Measurements from ENCODE around the gene ELK1. TPM values are rescaled to one million over a fixed set of nuclear protein-coding genes. Genes with fewer than 3 reads are reported as not detected.

Gene ELK1
- total and polyA plus RNA-seq, 10 of the 15 experiments (the other 5 are each of a cell fraction or from before 2014, with no cell fraction given) = 4.1 to 55.5 (median 32.9) TPM

- TF ChIP-seq MEF2B (IDR thresholded peaks at IDR 0.05; ENCODE audit: partially characterized antibody, poor library complexity, severe bottlenecking) = no peak
- no peak for TF ChIP-seq IKZF1 (conservative IDR thresholded peaks at IDR 0.05)
These were observed 11.8 kb upstream of the ELK1 start (continued) for GRCh38 chrX:47662144-47662657.

DNA sequence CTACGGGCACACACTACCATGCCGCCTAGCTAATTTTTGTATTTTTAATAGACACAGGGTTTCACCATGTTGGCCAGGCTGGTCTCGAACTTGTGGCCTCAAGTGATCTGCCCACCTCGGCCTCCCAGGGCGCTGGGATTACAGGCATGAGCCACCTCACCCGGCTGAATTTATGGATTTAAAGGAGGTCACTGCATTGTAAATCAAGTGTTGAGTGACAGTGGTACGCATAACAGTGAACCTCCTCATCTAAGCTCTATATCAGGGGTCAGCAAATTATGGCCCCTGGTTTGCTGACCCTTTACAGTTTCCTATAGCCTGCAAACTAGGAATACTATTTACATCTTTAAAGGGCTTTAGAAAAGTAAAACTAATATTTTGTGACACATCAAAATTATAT lies 11.2 kb upstream of the ELK1 start:
- SMC1A ChIA-PET (ENCODE audit: uncharacterized antibody, unreplicated experiment) = no interaction called here
- ATAC-seq (no peak), DNase-seq (ENCODE audit: low read depth, low spot score) (no peak), FAIRE-seq (no peak)
- H3K27ac ChIP-seq (ENCODE audit: control insufficient read depth, insufficient read depth) = no peak overlapping the region
- H3K36me3 ChIP-seq (ENCODE audit: control insufficient read depth in 2 of 2, insufficient read depth in 2 of 2, low read length in 1 of 2) = peaks cover 2 to 4% of the 10 kb centered on the region in 2 experiments; a peak in 3 of 4 replicates
- TF ChIP-seq ZNF24 (IDR thresholded peaks at IDR 0.05) = no peak
- TF ChIP-seq MTA3 (IDR thresholded peaks at IDR 0.05; ENCODE audit: borderline replicate concordance, low read length) = no peak
- TF ChIP-seq CBFB (IDR thresholded peaks at IDR 0.05; ENCODE audit: low read depth) = no peak
- TF ChIP-seq POU2F2 (IDR thresholded peaks at IDR 0.05; ENCODE audit: borderline replicate concordance, low read depth, low read length) = no peak
- TF ChIP-seq BCL3 (IDR thresholded peaks at IDR 0.05; ENCODE audit: borderline replicate concordance, insufficient read depth, low read depth, low read length, poor library complexity, severe bottlenecking) = no peak
- no peak for TF ChIP-seq TCF12 (IDR thresholded peaks at IDR 0.05; ENCODE audit: low read depth, low read length)
- TF ChIP-seq JUND (IDR thresholded peaks at IDR 0.05; ENCODE audit: low read depth, low read length) = no peak
- TF ChIP-seq NFYB (IDR thresholded peaks at IDR 0.05; ENCODE audit: insufficient read depth, low read depth, low read length) = no peak
- no peak for TF ChIP-seq ESRRA (IDR thresholded peaks at IDR 0.05; ENCODE audit: low read length)
- no peak for TF ChIP-seq TBL1XR1 (IDR thresholded peaks at IDR 0.05; ENCODE audit: low read depth, low read length)
- TF ChIP-seq ZNF687 (IDR thresholded peaks at IDR 0.05) = no peak
- TF ChIP-seq NRF1 (conservative IDR thresholded peaks at IDR 0.05; ENCODE audit: low read depth, low read length) = no peak
- TF ChIP-seq SMAD1 (IDR thresholded peaks at IDR 0.05; ENCODE audit: low read depth, partially characterized antibody) = no peak
- TF ChIP-seq ZNF384 (IDR thresholded peaks at IDR 0.05; ENCODE audit: borderline replicate concordance, low read depth, low read length) = no peak
- no peak for TF ChIP-seq IKZF2 (IDR thresholded peaks at IDR 0.05)
- TF ChIP-seq ASH2L (IDR thresholded peaks at IDR 0.05; ENCODE audit: borderline replicate concordance, low read depth) = no peak
- no peak for TF ChIP-seq ZNF207 (IDR thresholded peaks at IDR 0.05; ENCODE audit: borderline replicate concordance)
- TF ChIP-seq RELA (IDR thresholded peaks at IDR 0.05; ENCODE audit: borderline replicate concordance, partially characterized antibody) = no peak
- peaks cover 11% of the 10 kb centered on the region for H3K79me2 ChIP-seq (ENCODE audit: control insufficient read depth, insufficient read depth, low read length)
- no peak overlapping the region for H2AFZ ChIP-seq (ENCODE audit: control insufficient read depth, low read depth, low read length)
- RAD21 ChIA-PET (ENCODE audit: unreplicated experiment) = no interaction called here
- no peaks in the 10 kb centered on the region for H4K20me1 ChIP-seq (ENCODE audit: control insufficient read depth, insufficient read depth)
- H3K27me3 ChIP-seq (replicated peaks in 1 of 2; ENCODE audit: control insufficient read depth in 2 of 2, insufficient read depth in 2 of 2, low read length in 1 of 2) = no peaks in the 10 kb centered on the region
- BruUV-seq (replicated peaks) = no TSS peak
- no peak overlapping the region for H3K4me3 ChIP-seq
- H3K9ac ChIP-seq (ENCODE audit: control insufficient read depth, insufficient read depth, low read length) = no peak overlapping the region
- no peaks in the 10 kb centered on the region for H3K4me1 ChIP-seq (ENCODE audit: control insufficient read depth, insufficient read depth, low read length)
- POLR2A ChIA-PET = no interaction called here
- 78% methylated on average over 7 of the region's 7 CpGs for WGBS (ENCODE audit: insufficient coverage, insufficient replicate concordance, low lambda C conversion rate, missing lambda C conversion rate)
- H3K9me3 ChIP-seq (replicated peaks; ENCODE audit: control insufficient read depth, insufficient read depth, low read length) = no peaks in the 10 kb centered on the region
- CTCF ChIA-PET = no interaction called here
- H3K4me2 ChIP-seq (ENCODE audit: control insufficient read depth, insufficient read depth) = no peak overlapping the region
- in situ Hi-C loops (cut with MboI) = no loop called here
- intact Hi-C loops (cut with micrococcal nuclease; ENCODE audit: unreplicated experiment) = no loop called here
